Stimulated activated CD8-positive, alpha-beta memory T cell treated with anti-CD3 and anti-CD28 coated beads, Interleukin-12 subunit alpha, Interleukin-12 subunit beta, amount 100 ng/mL, for 24 hours (primary cell): ENCODE data around the gene ARFGEF3.
"Not testable (repeated sequence)": the region's sequence is repeated elsewhere in the genome, so short reads cannot be mapped to it uniquely, and the experiment has no call there.

Source experiments
- DNase-seq: peaks from one replicate; pipeline ENCODE4 v3.0.0-alpha.2; 2020; ENCODE audit errors: extremely low read depth

The ARFGEF3 gene

GRCh38 chr6:138275976-138276375 is 114.2 kb downstream of the ARFGEF3 start:
- no peak for DNase-seq

- DNase-seq = no peak
Observed at GRCh38 chr6:138277835-138278234, 116.1 kb downstream of the ARFGEF3 start.

GRCh38 chr6:138278326-138278725 is 116.6 kb downstream of the ARFGEF3 start:
- DNase-seq = no peak

- DNase-seq = no peak
Observed at GRCh38 chr6:138285800-138286199, 124.1 kb downstream of the ARFGEF3 start.

- no peak for DNase-seq
Observed at GRCh38 chr6:138286698-138287097, 125.0 kb downstream of the ARFGEF3 start.

- DNase-seq = no peak
Observed at GRCh38 chr6:138287144-138287955, 125.6 kb downstream of the ARFGEF3 start.

- DNase-seq = not testable (repeated sequence)
Observed at GRCh38 chr6:138288428-138289085, 126.8 kb downstream of the ARFGEF3 start.

- no peak for DNase-seq
Observed at GRCh38 chr6:138289739-138290138, 128.0 kb downstream of the ARFGEF3 start.

GRCh38 chr6:138290423-138290962 is 128.8 kb downstream of the ARFGEF3 start:
- no peak for DNase-seq

GRCh38 chr6:138291036-138291848 is 129.5 kb downstream of the ARFGEF3 start:
- no peak for DNase-seq

- no peak for DNase-seq
Observed at GRCh38 chr6:138291849-138292181, 130.1 kb downstream of the ARFGEF3 start.

- no peak for DNase-seq
Observed at GRCh38 chr6:138292482-138292881, 130.7 kb downstream of the ARFGEF3 start.

GRCh38 chr6:138293428-138294395 is 132.0 kb downstream of the ARFGEF3 start:
- DNase-seq = no peak

GRCh38 chr6:138296381-138296780 is 134.6 kb downstream of the ARFGEF3 start:
- no peak for DNase-seq

- no peak for DNase-seq
Observed at GRCh38 chr6:138296786-138297185, 135.0 kb downstream of the ARFGEF3 start.

GRCh38 chr6:138297761-138298298 is 136.1 kb downstream of the ARFGEF3 start:
- DNase-seq = no peak

GRCh38 chr6:138300469-138300868 is 138.7 kb downstream of the ARFGEF3 start:
- no peak for DNase-seq

GRCh38 chr6:138302554-138302953 is 140.8 kb downstream of the ARFGEF3 start:
- no peak for DNase-seq

- no peak for DNase-seq
Observed at GRCh38 chr6:138307352-138307751, 145.6 kb downstream of the ARFGEF3 start.

GRCh38 chr6:138307816-138308730 is 146.3 kb downstream of the ARFGEF3 start:
- DNase-seq = no peak
